Tibial artery (tissue), 4 donors: ENCODE results near the gene ALG12.

Experiments
- DNase-seq, 2 donors: peaks; one replicate each; pipeline ENCODE4 v3.0.0-alpha.2; 2019
- H3K27ac ChIP-seq, 2 donors: fragments of 200-600 bp; sonication (generic) in 1 of 2; 1 replicate in 1 of 2; 2 replicates in 1 of 2; pipeline ENCODE4 v1.5.1; 2018 to 2019; ENCODE audit warnings: mild to moderate bottlenecking in 1 of 2
- H3K27me3 ChIP-seq, 2 donors: fragments of 200-600 bp; sonication (generic) in 1 of 2; one replicate each; pipeline versions ENCODE4 v1.5.1 to v1.6.0; 2016 to 2019
- H3K36me3 ChIP-seq, 3 donors: fragments of 200-600 bp; sonication (generic) in 2 of 3; one replicate each; pipeline ENCODE4 v1.5.1; 2016 to 2019; ENCODE audit warnings: mild to moderate bottlenecking in 2 of 3
- H3K4me1 ChIP-seq, 4 donors: fragments of 200-600 bp; sonication (generic) in 2 of 4; 1 replicate in 3 of 4; 2 replicates in 1 of 4; pipeline ENCODE4 v1.5.1; 2016 to 2019
- H3K4me3 ChIP-seq, 2 donors: fragments of 200-600 bp; sonication (generic) in 1 of 2; 1 replicate in 1 of 2; 2 replicates in 1 of 2; pipeline ENCODE4 v1.5.1; 2018 to 2019; ENCODE audit warnings: mild to moderate bottlenecking in 2 of 2
- H3K9me3 ChIP-seq, 3 donors: fragments of 200-600 bp; sonication (generic) in 1 of 3; one replicate each; pipeline ENCODE4 v1.5.1; 2016 to 2019
- CTCF ChIP-seq, 2 experiments: fragments of 200-600 bp in 1 of 2; fragments of 450-650 bp in 1 of 2; IDR thresholded peaks; one replicate each; pipeline ENCODE4 v1.5.1; 2017 to 2019; ENCODE audit warnings: antibody characterized with exemption in 2 of 2, mild to moderate bottlenecking in 1 of 2, moderate library complexity in 1 of 2
- intact Hi-C: fragments of 100-400 bp; cut with DNase I; formaldehyde crosslinking; loops from one replicate; pipeline ENCODE4 v1.15.0; 2023; ENCODE audit warnings: low total_unique reads

Gene ALG12

DNA sequence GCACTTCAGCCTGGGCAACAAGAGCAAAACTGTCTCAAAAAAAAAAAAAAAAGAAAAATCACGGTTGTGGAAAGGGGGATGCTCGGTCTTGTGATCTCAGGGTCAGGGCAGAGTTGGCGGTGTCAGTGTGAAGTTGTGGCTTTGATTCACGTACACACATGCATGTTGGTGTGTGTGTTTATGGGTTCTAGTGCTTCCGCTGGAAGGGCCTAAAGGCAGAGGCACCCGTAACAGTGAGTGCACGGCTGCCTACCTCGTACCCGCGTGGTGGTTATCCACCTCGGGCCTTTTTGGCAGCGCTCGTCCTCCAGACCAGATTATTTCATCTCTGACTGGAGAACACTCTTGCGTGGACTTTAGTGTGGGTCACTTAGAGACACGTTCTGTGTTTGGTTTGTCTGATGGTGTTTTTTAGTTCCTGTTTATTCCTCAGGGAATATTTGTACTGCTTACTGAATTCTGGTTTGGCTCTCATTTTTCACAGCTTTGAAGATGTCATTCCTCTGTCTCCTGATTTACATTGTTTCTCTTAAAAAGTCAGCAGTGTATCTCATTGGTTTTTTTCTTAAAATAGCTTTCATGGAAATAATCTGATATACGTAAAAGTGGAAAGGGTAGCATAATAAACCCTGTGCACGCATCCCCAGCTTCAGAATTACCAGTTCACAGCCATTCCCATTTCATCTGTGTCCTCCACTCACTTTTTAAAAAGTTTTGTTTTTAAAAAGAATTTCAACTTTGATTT, 49.0 kb downstream of the ALG12 start:
- no peak for TF ChIP-seq CTCF (IDR thresholded peaks at IDR 0.05)
- no peak for DNase-seq

DNA sequence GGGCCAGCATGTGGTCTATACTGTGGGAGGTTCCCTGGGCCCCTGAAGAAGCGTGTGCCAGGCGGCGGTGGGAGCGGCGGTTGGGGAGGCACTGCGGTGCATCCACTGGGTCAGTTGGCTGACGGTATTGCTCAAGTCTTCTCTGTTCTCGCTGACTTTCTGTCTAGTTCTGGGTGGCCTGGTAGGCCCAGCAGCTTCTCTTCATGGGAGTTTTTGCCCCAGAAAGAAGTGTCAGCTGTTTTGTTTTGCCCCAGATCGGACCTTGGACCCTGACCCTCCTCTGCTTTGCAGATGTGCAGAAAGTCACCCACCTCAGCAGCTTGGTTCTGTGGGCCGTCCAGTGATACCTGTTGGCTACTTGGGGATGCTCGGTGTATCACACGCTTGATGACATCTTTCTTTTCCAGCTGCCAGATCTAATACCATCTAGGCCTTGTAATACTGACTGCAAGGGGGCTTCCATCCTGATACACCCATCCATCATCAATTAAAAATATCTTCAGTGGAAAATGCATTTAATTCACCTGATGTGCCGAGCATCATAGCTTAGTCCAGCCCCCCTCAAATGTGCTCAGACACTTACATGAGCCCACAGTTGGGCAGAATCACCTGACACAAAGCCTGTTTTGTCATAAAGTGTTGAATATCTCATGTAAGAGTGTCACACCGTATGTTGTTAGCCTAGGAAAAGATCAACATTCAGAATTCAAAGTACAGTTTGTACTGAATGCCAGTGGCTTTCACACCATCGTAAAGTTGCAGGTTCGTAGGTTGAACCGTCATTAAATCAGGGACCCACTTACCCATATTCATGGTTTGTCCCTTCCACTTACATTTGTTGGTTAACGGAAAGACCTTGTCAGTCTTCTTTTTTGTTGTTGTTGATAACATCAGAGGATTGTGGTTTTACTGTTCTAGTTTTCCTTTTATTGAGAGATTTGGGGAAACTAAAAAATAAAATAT, 50.7 kb downstream of the ALG12 start:
- no peak for TF ChIP-seq CTCF (IDR thresholded peaks at IDR 0.05)
- intact Hi-C loops = no loop called here
- Histone ChIP-seq H3K27me3 (no peaks in the 10 kb centered on the region), H3K9me3 (peaks cover 6 to 58% (median 34%) of the 10 kb centered on the region in 3 donors), H3K27ac (no peak overlapping the region), H3K4me3 (no peak overlapping the region), H3K4me1 (no peaks in the 10 kb centered on the region), H3K36me3 (peaks cover 4 to 43% (median 6%) of the 10 kb centered on the region in 3 donors)
- no peak for DNase-seq

More for the DNA sequence above, 49.0 kb downstream of the ALG12 start:
- Histone ChIP-seq H3K36me3 (peaks cover 4 to 46% (median 6%) of the 10 kb centered on the region in 3 donors), H3K4me1 (no peaks in the 10 kb centered on the region), H3K9me3 (peaks cover 9 to 71% (median 43%) of the 10 kb centered on the region in 3 donors), H3K4me3 (no peak overlapping the region), H3K27me3 (no peaks in the 10 kb centered on the region), H3K27ac (no peak overlapping the region)
- intact Hi-C loops = no loop called here

- H3K27ac ChIP-seq = no peak overlapping the region
- no peaks in the 10 kb centered on the region for H3K27me3 ChIP-seq
- intact Hi-C loops = no loop called here
These were observed 51.6 kb downstream of the ALG12 start for GRCh38 chr22:49866646-49867045.

DNA sequence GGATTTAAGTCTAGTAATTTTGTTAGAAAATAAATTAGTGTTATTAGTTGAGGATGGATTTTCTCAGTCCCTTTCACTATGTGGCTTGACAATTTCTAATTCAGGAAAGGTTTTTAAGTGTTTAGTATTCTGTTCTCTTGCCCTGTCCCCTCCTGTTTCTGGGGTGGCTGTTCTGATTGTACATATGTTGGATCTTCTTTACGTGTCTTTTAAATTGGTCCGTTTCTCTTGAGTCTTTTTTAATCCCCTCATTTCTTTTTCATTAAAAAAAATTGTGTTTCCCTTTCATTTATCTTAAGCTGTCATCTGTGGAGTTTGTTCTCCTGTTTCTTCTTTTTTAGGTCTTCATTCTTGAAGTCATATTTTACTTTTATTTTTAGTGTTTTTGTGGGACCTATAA, 52.1 kb downstream of the ALG12 start:
- H3K36me3 ChIP-seq = peaks cover 4 to 43% (median 6%) of the 10 kb centered on the region in 3 donors
- no peaks in the 10 kb centered on the region for H3K4me1 ChIP-seq
- no peaks in the 10 kb centered on the region for H3K27me3 ChIP-seq
- H3K4me3 ChIP-seq = no peak overlapping the region
- peaks cover 6 to 52% (median 34%) of the 10 kb centered on the region in 3 donors for H3K9me3 ChIP-seq
- DNase-seq = no peak
- no peak for TF ChIP-seq CTCF (IDR thresholded peaks at IDR 0.05)
- H3K27ac ChIP-seq = no peak overlapping the region
- intact Hi-C loops = no loop called here

More at GRCh38 chr22:49866646-49867045, 51.6 kb downstream of the ALG12 start:
- no peak for TF ChIP-seq CTCF (IDR thresholded peaks at IDR 0.05)
- Histone ChIP-seq H3K9me3 (peaks cover 6 to 52% (median 34%) of the 10 kb centered on the region in 3 donors), H3K36me3 (peaks cover 4 to 43% (median 6%) of the 10 kb centered on the region in 3 donors), H3K4me3 (no peak overlapping the region), H3K4me1 (no peaks in the 10 kb centered on the region)
- no peak for DNase-seq

DNA sequence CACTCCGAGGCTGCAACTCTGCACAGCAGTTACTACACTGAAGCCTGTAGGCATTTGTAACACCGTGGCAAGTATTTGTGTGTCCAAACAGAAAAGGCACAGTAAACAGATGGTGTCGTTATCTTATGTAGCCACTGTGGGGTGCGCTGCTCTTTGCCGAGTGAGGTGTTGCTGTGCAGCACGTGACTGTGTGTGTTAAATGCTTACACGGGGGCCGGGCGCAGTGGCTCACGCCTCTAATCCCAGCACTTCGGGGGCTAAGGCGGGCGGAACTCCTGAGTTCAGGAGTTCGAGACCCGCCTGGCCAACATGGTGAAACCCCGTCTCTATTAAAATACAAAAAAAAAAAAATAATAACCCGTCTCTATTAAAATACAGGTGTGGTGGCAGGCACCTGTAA, 53.1 kb downstream of the ALG12 start:
- no peak overlapping the region for H3K4me3 ChIP-seq
- H3K27ac ChIP-seq = no peak overlapping the region
- peaks cover 4 to 42% (median 6%) of the 10 kb centered on the region in 3 donors for H3K36me3 ChIP-seq
- no peak for TF ChIP-seq CTCF (IDR thresholded peaks at IDR 0.05)
- peaks cover 5 to 46% (median 34%) of the 10 kb centered on the region in 3 donors for H3K9me3 ChIP-seq
- no peaks in the 10 kb centered on the region for H3K4me1 ChIP-seq
- H3K27me3 ChIP-seq = no peaks in the 10 kb centered on the region
- intact Hi-C loops = no loop called here
- DNase-seq = no peak
